Measurements from ENCODE around the gene MFRP. TPM values are rescaled to one million over a fixed set of nuclear protein-coding genes. Genes with fewer than 3 reads are reported as not detected.

MFRP gene
- total and polyA plus RNA-seq, 10 of the 15 experiments (the other 5 are each of a cell fraction or from before 2014, with no cell fraction given): not detected

DNA sequence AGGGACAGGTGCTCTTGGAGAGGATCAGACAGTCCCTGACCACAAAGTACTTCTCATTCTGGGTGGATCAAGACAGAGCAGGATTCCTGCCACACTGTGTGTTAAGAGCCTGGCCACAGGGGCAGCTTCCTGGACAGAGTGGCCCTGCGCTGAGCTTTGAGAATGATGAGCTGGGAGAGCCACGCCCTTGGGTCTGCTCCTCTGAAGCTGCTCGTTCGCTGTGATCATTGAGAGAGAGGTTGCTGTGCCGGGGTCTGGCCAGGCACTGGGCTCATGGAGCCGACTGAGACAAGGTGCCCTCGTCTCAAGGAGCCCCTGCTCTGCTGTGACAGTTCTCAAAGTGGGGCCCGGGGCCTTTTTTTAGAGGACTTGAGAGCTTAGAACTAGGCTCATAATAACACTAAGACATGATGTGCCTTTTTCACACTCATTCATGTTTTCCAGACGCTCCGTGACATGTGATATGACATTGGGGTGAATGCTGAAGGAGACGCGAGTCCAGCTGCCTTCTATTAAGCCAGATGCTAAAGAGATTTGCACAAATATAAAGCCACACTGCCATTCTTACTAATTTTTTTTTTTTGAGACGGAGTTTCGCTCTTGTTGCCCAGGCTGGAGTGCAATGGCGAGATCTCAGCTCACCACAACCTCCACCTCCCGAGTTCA is 1.6 kb upstream of the MFRP start:
- ChIA-PET RAD21 (ENCODE audit: unreplicated experiment) (no interaction called here), POLR2A (no interaction called here), SMC1A (ENCODE audit: uncharacterized antibody, unreplicated experiment) (no interaction called here), CTCF (interaction anchor here (0.7 to 3.0 kb wide), 4 partner anchors 8 to 27 kb away, joined by 3 to 13 read pairs (median 4); no protein-coding TSS in a partner anchor)
- in situ Hi-C loops (cut with MboI) (no loop called here), intact Hi-C loops (cut with micrococcal nuclease; ENCODE audit: unreplicated experiment) (no loop called here)
- H3K27ac ChIP-seq (ENCODE audit: control insufficient read depth, insufficient read depth): no peak overlapping the region
- H3K79me2 ChIP-seq (ENCODE audit: control insufficient read depth, insufficient read depth, low read length): no peaks in the 10 kb centered on the region
- FAIRE-seq: no peak
- WGBS (ENCODE audit: insufficient coverage, insufficient replicate concordance, low lambda C conversion rate, missing lambda C conversion rate): 43% methylated on average over 16 of the region's 16 CpGs
- ATAC-seq: no peak
- no TSS peak for BruUV-seq (replicated peaks)
- H3K9ac ChIP-seq (ENCODE audit: control insufficient read depth, insufficient read depth, low read length): no peak overlapping the region
- H3K4me1 ChIP-seq (ENCODE audit: control insufficient read depth, insufficient read depth, low read length): no peaks in the 10 kb centered on the region
- H3K4me3 ChIP-seq: no peak overlapping the region
- no peaks in the 10 kb centered on the region for H4K20me1 ChIP-seq (ENCODE audit: control insufficient read depth, insufficient read depth)
- H3K9me3 ChIP-seq (replicated peaks; ENCODE audit: control insufficient read depth, insufficient read depth, low read length): no peaks in the 10 kb centered on the region
- H3K4me2 ChIP-seq (ENCODE audit: control insufficient read depth, insufficient read depth): no peak overlapping the region
- H2AFZ ChIP-seq (ENCODE audit: control insufficient read depth, low read depth, low read length): no peak overlapping the region
- DNase-seq (ENCODE audit: low read depth, low spot score): no peak
- H3K36me3 ChIP-seq (ENCODE audit: control insufficient read depth in 2 of 2, insufficient read depth in 2 of 2, low read length in 1 of 2): no peaks in the 10 kb centered on the region
- H3K27me3 ChIP-seq (replicated peaks in 1 of 2; ENCODE audit: control insufficient read depth in 2 of 2, insufficient read depth in 2 of 2, low read length in 1 of 2): no peaks in the 10 kb centered on the region
- TF ChIP-seq TBL1XR1 (IDR thresholded peaks at IDR 0.05; ENCODE audit: low read depth, low read length): no peak
- TF ChIP-seq, protein P1, sequence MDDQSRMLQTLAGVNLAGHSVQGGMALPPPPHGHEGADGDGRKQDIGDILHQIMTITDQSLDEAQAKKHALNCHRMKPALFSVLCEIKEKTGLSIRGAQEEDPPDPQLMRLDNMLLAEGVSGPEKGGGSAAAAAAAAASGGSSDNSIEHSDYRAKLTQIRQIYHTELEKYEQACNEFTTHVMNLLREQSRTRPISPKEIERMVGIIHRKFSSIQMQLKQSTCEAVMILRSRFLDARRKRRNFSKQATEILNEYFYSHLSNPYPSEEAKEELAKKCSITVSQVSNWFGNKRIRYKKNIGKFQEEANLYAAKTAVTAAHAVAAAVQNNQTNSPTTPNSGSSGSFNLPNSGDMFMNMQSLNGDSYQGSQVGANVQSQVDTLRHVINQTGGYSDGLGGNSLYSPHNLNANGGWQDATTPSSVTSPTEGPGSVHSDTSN (IDR thresholded peaks at IDR 0.05; ENCODE audit: insufficient replicate concordance, low read depth, low read length): no peak
- TF ChIP-seq, protein P2, sequence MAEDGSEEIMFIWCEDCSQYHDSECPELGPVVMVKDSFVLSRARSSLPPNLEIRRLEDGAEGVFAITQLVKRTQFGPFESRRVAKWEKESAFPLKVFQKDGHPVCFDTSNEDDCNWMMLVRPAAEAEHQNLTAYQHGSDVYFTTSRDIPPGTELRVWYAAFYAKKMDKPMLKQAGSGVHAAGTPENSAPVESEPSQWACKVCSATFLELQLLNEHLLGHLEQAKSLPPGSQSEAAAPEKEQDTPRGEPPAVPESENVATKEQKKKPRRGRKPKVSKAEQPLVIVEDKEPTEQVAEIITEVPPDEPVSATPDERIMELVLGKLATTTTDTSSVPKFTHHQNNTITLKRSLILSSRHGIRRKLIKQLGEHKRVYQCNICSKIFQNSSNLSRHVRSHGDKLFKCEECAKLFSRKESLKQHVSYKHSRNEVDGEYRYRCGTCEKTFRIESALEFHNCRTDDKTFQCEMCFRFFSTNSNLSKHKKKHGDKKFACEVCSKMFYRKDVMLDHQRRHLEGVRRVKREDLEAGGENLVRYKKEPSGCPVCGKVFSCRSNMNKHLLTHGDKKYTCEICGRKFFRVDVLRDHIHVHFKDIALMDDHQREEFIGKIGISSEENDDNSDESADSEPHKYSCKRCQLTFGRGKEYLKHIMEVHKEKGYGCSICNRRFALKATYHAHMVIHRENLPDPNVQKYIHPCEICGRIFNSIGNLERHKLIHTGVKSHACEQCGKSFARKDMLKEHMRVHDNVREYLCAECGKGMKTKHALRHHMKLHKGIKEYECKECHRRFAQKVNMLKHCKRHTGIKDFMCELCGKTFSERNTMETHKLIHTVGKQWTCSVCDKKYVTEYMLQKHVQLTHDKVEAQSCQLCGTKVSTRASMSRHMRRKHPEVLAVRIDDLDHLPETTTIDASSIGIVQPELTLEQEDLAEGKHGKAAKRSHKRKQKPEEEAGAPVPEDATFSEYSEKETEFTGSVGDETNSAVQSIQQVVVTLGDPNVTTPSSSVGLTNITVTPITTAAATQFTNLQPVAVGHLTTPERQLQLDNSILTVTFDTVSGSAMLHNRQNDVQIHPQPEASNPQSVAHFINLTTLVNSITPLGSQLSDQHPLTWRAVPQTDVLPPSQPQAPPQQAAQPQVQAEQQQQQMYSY (CRISPR knock-in tag; IDR thresholded peaks at IDR 0.05): no peak
- no peak for TF ChIP-seq POLR2AphosphoS5 (IDR thresholded peaks at IDR 0.05; ENCODE audit: low read length)
- no peak for TF ChIP-seq SMAD1 (IDR thresholded peaks at IDR 0.05; ENCODE audit: low read depth, partially characterized antibody)
- no peak for TF ChIP-seq SRF (IDR thresholded peaks at IDR 0.05; ENCODE audit: low read depth in 2 of 2, low read length in 2 of 2)
- no peak for TF ChIP-seq LARP7 (IDR thresholded peaks at IDR 0.05)
- no peak for TF ChIP-seq BHLHE40 (IDR thresholded peaks at IDR 0.05; ENCODE audit: borderline replicate concordance in 1 of 2, low read depth in 2 of 2, low read length in 1 of 2)
- TF ChIP-seq GATAD2B (conservative IDR thresholded peaks at IDR 0.05; ENCODE audit: low read depth): no peak
- TF ChIP-seq CBFB (IDR thresholded peaks at IDR 0.05; ENCODE audit: low read depth): no peak
- TF ChIP-seq NR2C2 (IDR thresholded peaks at IDR 0.05; ENCODE audit: borderline replicate concordance, control insufficient read depth, insufficient read length, low read depth): no peak
- TF ChIP-seq MEF2A (IDR thresholded peaks at IDR 0.05; ENCODE audit: insufficient read depth, low read depth, low read length): no peak
- TF ChIP-seq, protein P3, sequence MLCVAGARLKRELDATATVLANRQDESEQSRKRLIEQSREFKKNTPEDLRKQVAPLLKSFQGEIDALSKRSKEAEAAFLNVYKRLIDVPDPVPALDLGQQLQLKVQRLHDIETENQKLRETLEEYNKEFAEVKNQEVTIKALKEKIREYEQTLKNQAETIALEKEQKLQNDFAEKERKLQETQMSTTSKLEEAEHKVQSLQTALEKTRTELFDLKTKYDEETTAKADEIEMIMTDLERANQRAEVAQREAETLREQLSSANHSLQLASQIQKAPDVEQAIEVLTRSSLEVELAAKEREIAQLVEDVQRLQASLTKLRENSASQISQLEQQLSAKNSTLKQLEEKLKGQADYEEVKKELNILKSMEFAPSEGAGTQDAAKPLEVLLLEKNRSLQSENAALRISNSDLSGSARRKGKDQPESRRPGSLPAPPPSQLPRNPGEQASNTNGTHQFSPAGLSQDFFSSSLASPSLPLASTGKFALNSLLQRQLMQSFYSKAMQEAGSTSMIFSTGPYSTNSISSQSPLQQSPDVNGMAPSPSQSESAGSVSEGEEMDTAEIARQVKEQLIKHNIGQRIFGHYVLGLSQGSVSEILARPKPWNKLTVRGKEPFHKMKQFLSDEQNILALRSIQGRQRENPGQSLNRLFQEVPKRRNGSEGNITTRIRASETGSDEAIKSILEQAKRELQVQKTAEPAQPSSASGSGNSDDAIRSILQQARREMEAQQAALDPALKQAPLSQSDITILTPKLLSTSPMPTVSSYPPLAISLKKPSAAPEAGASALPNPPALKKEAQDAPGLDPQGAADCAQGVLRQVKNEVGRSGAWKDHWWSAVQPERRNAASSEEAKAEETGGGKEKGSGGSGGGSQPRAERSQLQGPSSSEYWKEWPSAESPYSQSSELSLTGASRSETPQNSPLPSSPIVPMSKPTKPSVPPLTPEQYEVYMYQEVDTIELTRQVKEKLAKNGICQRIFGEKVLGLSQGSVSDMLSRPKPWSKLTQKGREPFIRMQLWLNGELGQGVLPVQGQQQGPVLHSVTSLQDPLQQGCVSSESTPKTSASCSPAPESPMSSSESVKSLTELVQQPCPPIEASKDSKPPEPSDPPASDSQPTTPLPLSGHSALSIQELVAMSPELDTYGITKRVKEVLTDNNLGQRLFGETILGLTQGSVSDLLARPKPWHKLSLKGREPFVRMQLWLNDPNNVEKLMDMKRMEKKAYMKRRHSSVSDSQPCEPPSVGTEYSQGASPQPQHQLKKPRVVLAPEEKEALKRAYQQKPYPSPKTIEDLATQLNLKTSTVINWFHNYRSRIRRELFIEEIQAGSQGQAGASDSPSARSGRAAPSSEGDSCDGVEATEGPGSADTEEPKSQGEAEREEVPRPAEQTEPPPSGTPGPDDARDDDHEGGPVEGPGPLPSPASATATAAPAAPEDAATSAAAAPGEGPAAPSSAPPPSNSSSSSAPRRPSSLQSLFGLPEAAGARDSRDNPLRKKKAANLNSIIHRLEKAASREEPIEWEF (IDR thresholded peaks at IDR 0.05; ENCODE audit: insufficient replicate concordance, low read depth, low read length): no peak
- no peak for TF ChIP-seq NFYB (IDR thresholded peaks at IDR 0.05; ENCODE audit: insufficient read depth, low read depth, low read length)
